Stimulated activated CD8-positive, alpha-beta memory T cell treated with anti-CD3 and anti-CD28 coated beads, Interleukin-12 subunit alpha, Interleukin-12 subunit beta, amount 100 ng/mL, for 1 hour (primary cell): ENCODE results near the gene PCDHA2.
"Not testable (repeated sequence)": the region's sequence is repeated elsewhere in the genome, so short reads cannot be mapped to it uniquely, and the experiment has no call there.

Source experiments
- DNase-seq: peaks from one replicate; pipeline ENCODE4 v3.0.0-alpha.2; 2020; ENCODE audit warnings: low read depth

The PCDHA2 gene

GRCh38 chr5:140794595-140795258 lies at the start of gene PCDHA2:
PCDHA2 (plus strand) TSS chr5:140794852.
- no peak for DNase-seq

DNA sequence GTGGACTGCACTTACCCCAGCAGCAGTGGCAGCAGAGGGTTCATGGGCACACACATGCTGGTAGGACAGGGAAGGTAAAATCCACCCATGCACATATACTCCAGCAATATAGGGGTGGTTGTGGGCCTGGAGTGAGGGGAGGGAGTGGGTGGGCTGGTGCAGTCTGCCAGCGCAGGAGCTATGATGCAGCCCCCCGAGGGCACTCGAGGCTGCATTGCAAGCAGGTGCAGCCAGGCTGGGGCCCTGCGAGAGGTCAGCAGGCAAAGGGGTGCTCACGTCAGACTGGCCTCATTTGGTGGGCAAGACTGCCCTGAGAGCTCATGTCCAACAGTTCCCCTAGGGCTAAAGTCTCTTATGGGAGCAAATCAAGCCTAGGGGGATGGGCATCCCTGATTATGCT lies 41.1 kb upstream of the PCDHA2 start:
- no peak for DNase-seq

DNA sequence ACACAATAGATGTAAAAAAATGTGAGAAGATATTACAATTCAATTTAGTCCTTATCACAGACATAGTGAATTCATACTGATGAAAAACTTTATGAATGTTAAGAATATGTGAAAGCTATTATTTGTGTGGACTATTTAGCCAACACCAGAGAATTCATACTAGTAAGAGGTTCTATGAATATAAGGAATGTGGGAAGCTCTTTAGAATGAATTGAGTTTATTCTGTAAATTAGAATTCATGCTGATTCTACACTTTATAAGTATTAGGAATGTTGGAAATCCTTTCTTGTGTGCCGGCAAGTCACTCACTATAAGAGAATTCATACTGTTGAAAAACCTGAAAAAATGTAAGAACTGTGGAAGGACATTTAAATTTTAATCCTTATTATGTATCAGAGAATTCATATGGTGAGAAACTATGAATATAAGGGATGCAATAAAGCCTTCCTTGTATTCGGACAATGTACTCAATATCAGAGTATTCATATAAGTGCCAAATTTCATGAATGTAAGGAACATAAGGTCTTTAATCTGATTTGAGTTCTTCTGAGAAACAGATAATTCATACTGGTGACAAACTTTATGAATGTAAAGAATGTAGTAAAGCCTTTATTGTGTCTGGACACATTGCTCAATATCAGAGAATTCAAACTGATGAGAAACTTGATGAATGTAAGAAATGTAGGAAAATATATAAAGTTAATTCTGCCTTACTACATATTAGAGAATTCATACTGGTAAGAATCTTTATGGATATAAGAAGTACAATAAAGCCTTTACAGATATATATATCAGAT lies 30.3 kb upstream of the PCDHA2 start:
- no peak for DNase-seq

GRCh38 chr5:140767444-140767843 lies 27.2 kb upstream of the PCDHA2 start:
- no peak for DNase-seq

- DNase-seq, result no peak
Measured at GRCh38 chr5:140780512-140780911, 14.1 kb upstream of the PCDHA2 start.

GRCh38 chr5:140785905-140786686 lies 8.6 kb upstream of the PCDHA2 start, which contains the start of gene PCDHA1:
PCDHA1 (plus strand) TSS chr5:140786140.
- no peak for DNase-seq

DNA sequence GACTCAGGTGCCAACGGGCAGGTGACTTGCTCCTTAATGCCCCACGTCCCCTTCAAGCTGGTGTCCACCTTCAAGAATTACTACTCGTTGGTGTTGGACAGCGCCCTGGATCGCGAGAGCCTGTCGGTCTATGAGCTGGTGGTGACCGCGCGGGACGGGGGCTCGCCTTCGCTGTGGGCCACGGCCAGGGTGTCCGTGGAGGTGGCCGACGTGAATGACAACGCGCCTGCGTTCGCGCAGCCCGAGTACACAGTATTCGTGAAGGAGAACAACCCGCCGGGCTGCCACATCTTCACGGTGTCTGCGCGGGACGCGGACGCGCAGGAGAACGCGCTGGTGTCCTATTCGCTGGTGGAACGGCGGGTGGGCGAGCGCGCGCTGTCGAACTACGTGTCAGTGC lies 7.2 kb upstream of the PCDHA2 start:
- not testable (repeated sequence) for DNase-seq

GRCh38 chr5:140787849-140788504 lies 6.7 kb upstream of the PCDHA2 start:
- not testable (repeated sequence) for DNase-seq

DNA sequence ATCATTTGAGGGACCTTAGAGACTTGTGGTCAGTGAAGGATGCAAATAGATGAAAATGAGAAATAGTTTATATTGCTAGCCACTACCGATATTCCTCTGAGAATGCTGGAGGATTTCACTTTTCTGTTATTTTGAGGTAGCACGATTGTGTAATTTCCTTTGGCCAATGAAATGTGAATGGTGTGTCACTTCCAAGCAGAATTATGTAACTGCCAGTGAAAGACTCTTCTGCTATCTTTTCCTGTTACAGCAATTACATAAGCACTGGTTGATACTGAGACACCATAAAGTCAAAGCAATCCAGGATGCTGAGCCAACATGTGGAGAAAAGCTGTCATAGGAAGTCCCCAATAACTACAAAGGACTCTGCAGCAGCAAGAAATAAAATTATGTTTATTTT lies 3.6 kb upstream of the PCDHA2 start:
- DNase-seq, result no peak

DNA sequence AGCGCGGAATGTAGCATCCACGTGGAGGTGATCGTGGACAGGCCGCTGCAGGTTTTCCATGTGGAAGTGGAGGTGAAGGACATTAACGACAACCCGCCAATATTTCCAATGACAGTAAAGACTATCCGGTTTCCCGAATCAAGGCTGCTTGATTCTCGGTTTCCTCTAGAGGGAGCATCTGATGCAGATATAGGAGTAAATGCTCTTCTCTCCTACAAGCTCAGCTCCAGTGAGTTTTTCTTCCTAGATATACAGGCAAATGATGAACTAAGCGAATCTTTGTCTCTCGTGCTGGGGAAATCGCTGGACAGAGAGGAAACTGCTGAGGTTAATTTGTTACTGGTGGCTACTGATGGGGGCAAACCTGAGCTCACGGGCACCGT lies 598 bp downstream of the PCDHA2 start:
- no peak for DNase-seq

GRCh38 chr5:140796072-140796717 lies 1.5 kb downstream of the PCDHA2 start:
- DNase-seq, result not testable (repeated sequence)

- DNase-seq, result no peak
Measured at GRCh38 chr5:140796718-140797095, 2.1 kb downstream of the PCDHA2 start.

- no peak for DNase-seq
Measured at GRCh38 chr5:140800816-140801493, 6.3 kb downstream of the PCDHA2 start, which contains the start of gene PCDHA3. PCDHA3 (plus strand) TSS chr5:140801057.

DNA sequence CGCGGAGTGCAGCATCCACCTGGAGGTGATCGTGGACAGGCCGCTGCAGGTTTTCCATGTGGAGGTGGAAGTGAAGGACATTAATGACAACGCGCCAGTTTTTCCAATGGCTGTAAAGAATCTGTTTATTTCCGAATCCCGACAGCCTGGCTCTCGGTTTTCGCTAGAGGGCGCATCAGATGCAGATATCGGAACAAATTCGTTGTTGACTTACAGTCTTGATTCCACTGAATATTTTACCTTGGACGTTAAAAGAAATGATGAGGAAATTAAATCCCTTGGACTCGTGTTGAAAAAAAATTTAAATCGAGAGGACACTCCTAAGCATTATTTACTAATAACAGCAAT lies 6.8 kb downstream of the PCDHA2 start:
- DNase-seq, result no peak

GRCh38 chr5:140802381-140802780 lies 7.7 kb downstream of the PCDHA2 start:
- DNase-seq, result not testable (repeated sequence)

DNA sequence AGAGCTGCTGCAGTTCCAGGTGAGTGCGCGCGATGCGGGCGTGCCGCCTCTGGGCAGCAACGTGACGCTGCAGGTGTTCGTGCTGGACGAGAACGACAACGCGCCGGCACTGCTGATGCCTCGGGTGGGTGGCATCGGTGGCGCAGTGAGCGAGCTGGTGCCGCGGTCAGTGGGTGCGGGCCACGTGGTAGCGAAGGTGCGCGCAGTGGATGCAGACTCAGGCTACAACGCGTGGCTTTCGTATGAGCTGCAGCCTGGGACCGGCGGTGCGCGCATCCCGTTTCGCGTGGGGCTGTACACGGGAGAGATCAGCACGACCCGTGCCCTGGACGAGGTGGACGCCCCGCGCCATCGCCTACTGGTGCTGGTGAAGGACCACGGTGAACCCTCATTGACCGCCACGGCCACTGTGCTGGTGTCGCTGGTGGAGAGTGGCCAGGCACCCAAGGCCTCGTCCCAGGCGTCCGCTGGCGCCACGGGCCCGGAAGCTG lies 8.2 kb downstream of the PCDHA2 start:
- no peak for DNase-seq

GRCh38 chr5:140806834-140807775 lies 12.5 kb downstream of the PCDHA2 start, which contains the start of gene PCDHA4:
PCDHA4 (plus strand) TSS chr5:140807068.
- DNase-seq, result no peak

DNA sequence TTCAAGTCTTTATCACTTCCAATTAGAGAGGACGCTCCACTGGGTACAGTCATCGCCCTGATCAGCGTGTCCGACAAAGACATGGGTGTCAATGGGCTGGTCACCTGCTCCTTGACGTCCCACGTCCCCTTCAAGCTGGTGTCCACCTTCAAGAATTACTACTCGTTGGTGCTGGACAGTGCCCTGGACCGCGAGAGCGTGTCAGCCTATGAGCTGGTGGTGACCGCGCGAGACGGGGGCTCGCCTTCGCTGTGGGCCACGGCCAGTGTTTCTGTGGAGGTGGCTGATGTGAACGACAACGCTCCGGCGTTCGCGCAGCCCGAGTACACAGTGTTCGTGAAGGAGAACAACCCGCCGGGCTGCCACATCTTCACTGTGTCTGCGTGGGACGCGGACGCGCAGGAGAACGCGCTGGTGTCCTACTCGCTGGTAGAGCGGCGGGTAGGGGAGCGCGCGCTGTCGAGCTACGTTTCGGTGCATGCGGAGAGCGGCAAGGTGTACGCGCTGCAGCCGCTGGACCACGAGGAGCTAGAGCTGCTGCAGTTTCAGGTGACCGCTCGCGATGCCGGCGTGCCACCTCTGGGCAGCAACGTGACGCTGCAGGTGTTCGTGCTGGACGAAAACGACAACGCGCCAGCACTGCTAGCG lies 13.7 kb downstream of the PCDHA2 start:
- DNase-seq, result not testable (repeated sequence)

GRCh38 chr5:140808889-140809291 lies 14.2 kb downstream of the PCDHA2 start:
- DNase-seq, result no peak
